H9 (cell line): ENCODE data around the gene WSCD2. TPM values are rescaled to one million over a fixed set of nuclear protein-coding genes. Genes with fewer than 3 reads are reported as not detected.

Experiments used
- DNase-seq: peaks from one replicate; pipeline ENCODE4 v3.0.0-alpha.2; 2017
- H2AFZ ChIP-seq: one replicate; pipeline ENCODE4 v1.6.1; 2013; ENCODE audit warnings: mild to moderate bottlenecking, low read length, control low read depth, moderate library complexity
- H2AK5ac ChIP-seq: 2 replicates; pipeline ENCODE4 v1.6.1; 2013; ENCODE audit warnings: low read length, control low read depth, mixed read lengths; ENCODE audit not compliant: insufficient read length
- H2BK120ac ChIP-seq: one replicate; pipeline ENCODE4 v1.6.1; 2013; ENCODE audit warnings: low read depth, mild to moderate bottlenecking, low read length, control low read depth, inconsistent platforms; ENCODE audit not compliant: poor library complexity, severe bottlenecking
- H2BK12ac ChIP-seq: 2 replicates; pipeline ENCODE4 v1.6.1; 2013; ENCODE audit warnings: low read length, control low read depth, mixed read lengths, low read depth; ENCODE audit not compliant: insufficient read length
- H2BK15ac ChIP-seq: 2 replicates; pipeline ENCODE4 v1.6.1; 2013; ENCODE audit warnings: low read depth, low read length, control low read depth
- H2BK20ac ChIP-seq: one replicate; pipeline ENCODE4 v1.6.1; 2013; ENCODE audit warnings: low read depth, mild to moderate bottlenecking, low read length, control low read depth, inconsistent platforms; ENCODE audit not compliant: poor library complexity, severe bottlenecking
- H2BK5ac ChIP-seq: 2 replicates; pipeline ENCODE4 v1.6.1; 2013; ENCODE audit warnings: low read length, control low read depth, mixed read lengths; ENCODE audit not compliant: insufficient read length
- H3K14ac ChIP-seq: 2 replicates; pipeline ENCODE4 v1.6.1; 2013; ENCODE audit warnings: low read length, control low read depth; ENCODE audit not compliant: insufficient read depth
- H3K18ac ChIP-seq: 2 replicates; pipeline ENCODE4 v1.6.1; 2013; ENCODE audit warnings: low read depth, mild to moderate bottlenecking, mixed read lengths, low read length, control low read depth; ENCODE audit not compliant: insufficient read length
- H3K23ac ChIP-seq: 2 replicates; pipeline ENCODE4 v1.6.1; 2013; ENCODE audit warnings: low read length, control low read depth, mixed read lengths, low read depth; ENCODE audit not compliant: insufficient read length
- H3K23me2 ChIP-seq: 2 replicates; pipeline ENCODE4 v1.6.1; 2013; ENCODE audit warnings: low read depth, mild to moderate bottlenecking, mixed read lengths, low read length, control low read depth; ENCODE audit not compliant: insufficient read length, poor library complexity, severe bottlenecking
- H3K27ac ChIP-seq: 2 replicates; pipeline ENCODE4 v1.5.1; 2013; ENCODE audit warnings: low read length, control low read depth, mixed read lengths, low read depth; ENCODE audit not compliant: insufficient read length
- H3K27me3 ChIP-seq: 2 replicates; pipeline ENCODE4 v1.6.1; 2013; ENCODE audit warnings: low read length, control low read depth, inconsistent platforms; ENCODE audit not compliant: insufficient read depth
- H3K4ac ChIP-seq: 2 replicates; pipeline ENCODE4 v1.6.1; 2013; ENCODE audit warnings: low read depth, mild to moderate bottlenecking, control low read depth, inconsistent platforms, low read length, moderate library complexity
- H3K4me1 ChIP-seq: 2 replicates; pipeline ENCODE4 v1.6.1; 2013; ENCODE audit warnings: low read length, control low read depth, inconsistent platforms; ENCODE audit not compliant: insufficient read depth
- H3K4me2 ChIP-seq: 2 replicates; pipeline ENCODE4 v1.6.1; 2013; ENCODE audit warnings: low read length, control low read depth, mixed read lengths; ENCODE audit not compliant: insufficient read length, insufficient read depth
- H3K56ac ChIP-seq: 2 replicates; pipeline ENCODE4 v1.6.1; 2013; ENCODE audit warnings: low read depth, mild to moderate bottlenecking, mixed read lengths, low read length, control low read depth; ENCODE audit not compliant: insufficient read length
- H3K79me1 ChIP-seq: 2 replicates; pipeline ENCODE4 v1.6.1; 2013; ENCODE audit warnings: low read depth, mild to moderate bottlenecking, moderate library complexity, low read length, control low read depth, inconsistent platforms; ENCODE audit not compliant: insufficient read depth, poor library complexity, severe bottlenecking
- H3K79me2 ChIP-seq: 2 replicates; pipeline ENCODE4 v1.6.1; 2013; ENCODE audit warnings: low read length, control low read depth, inconsistent platforms; ENCODE audit not compliant: insufficient read depth
- H3K9ac ChIP-seq: 2 replicates; pipeline ENCODE4 v1.6.1; 2013; ENCODE audit warnings: low read length, control low read depth, mixed read lengths; ENCODE audit not compliant: insufficient read length; ENCODE audit errors: extremely low read depth
- H3K9me3 ChIP-seq: one replicate; pipeline ENCODE4 v1.6.1; 2013; ENCODE audit warnings: low read depth, low read length, inconsistent platforms; ENCODE audit not compliant: control insufficient read depth
- H3T11ph ChIP-seq: one replicate; pipeline ENCODE4 v1.6.1; 2013; ENCODE audit warnings: mild to moderate bottlenecking, low read length, control low read depth, inconsistent platforms
- H4K20me1 ChIP-seq: one replicate; pipeline ENCODE4 v1.6.1; 2013; ENCODE audit not compliant: control insufficient read depth, insufficient read length, insufficient read depth
- H4K5ac ChIP-seq: 2 replicates; pipeline ENCODE4 v1.6.1; 2013; ENCODE audit warnings: low read depth, mild to moderate bottlenecking, mixed read lengths, low read length, control low read depth; ENCODE audit not compliant: insufficient read length
- H4K8ac ChIP-seq: replicated peaks from 2 replicates; pipeline ENCODE4 v1.6.1; 2013; ENCODE audit warnings: low read length, control low read depth, mixed read lengths, low read depth; ENCODE audit not compliant: insufficient read length
- H4K91ac ChIP-seq: 2 replicates; pipeline ENCODE4 v1.6.1; 2013; ENCODE audit warnings: low read depth, mild to moderate bottlenecking, moderate library complexity, mixed read lengths, low read length, control low read depth; ENCODE audit not compliant: insufficient read length
- H3K27ac Mint-ChIP-seq, 3 experiments: 2 replicates in 2 of 3; 3 replicates in 1 of 3; pipeline ENCODE4 v1.8.0; 2020 to 2021; ENCODE audit warnings: mixed read lengths in 3 of 3, mild to moderate bottlenecking in 1 of 3, moderate library complexity in 1 of 3
- H3K27me3 Mint-ChIP-seq: 2 replicates; pipeline ENCODE4 v1.8.0; 2021; ENCODE audit warnings: low read depth, mild to moderate bottlenecking, moderate library complexity, mixed read lengths
- H3K36me3 Mint-ChIP-seq, 3 experiments: 2 replicates in 2 of 3; 3 replicates in 1 of 3; pipeline ENCODE4 v1.8.0; 2020 to 2021; ENCODE audit warnings: low read depth in 3 of 3, mixed read lengths in 3 of 3; ENCODE audit not compliant: insufficient read depth in 1 of 3
- H3K4me1 Mint-ChIP-seq, 2 experiments: 2 replicates each; pipeline ENCODE4 v1.8.0; 2020; ENCODE audit warnings: mixed read lengths in 2 of 2
- H3K4me3 Mint-ChIP-seq, 2 experiments: 2 replicates in 1 of 2; 3 replicates in 1 of 2; pipeline ENCODE4 v1.8.0; 2020 to 2021; ENCODE audit warnings: mild to moderate bottlenecking in 2 of 2, mixed read lengths in 2 of 2, moderate library complexity in 1 of 2
- H3K9me3 Mint-ChIP-seq, 2 experiments: 2 replicates in 1 of 2; 3 replicates in 1 of 2; pipeline ENCODE4 v1.8.0; 2020; ENCODE audit warnings: mild to moderate bottlenecking in 2 of 2, mixed read lengths in 2 of 2, moderate library complexity in 1 of 2
- CTCF ChIP-seq: fragments of 200-600 bp; sonication (generic); conservative IDR thresholded peaks from 3 replicates; pipeline ENCODE4 v1.8.0; 2021; ENCODE audit warnings: antibody characterized with exemption, mild to moderate bottlenecking
- WGBS: extraction: QIAGEN DNeasy Blood & Tissue Kit; methylation state at CpG from one replicate; pipeline ENCODE4 v1.1.7; 2013; ENCODE audit warnings: missing lambda C conversion rate, low lambda C conversion rate, mixed read lengths; ENCODE audit not compliant: insufficient read length; ENCODE audit errors: extremely low coverage; 5-methylcytosine and 5-hydroxymethylcytosine counted together
- total RNA-seq: library from RNA; stranded (reverse); gene quantifications from 2 replicates; pipeline ENCODE4 v1.2.1, GENCODE V29; 2021

WSCD2 gene
- total RNA-seq, 1 experiment from 2014 or later, result 0.92 TPM

GRCh38 chr12:108232565-108232964 lies 103.5 kb downstream of the WSCD2 start:
- Mint-ChIP-seq H3K4me3 (no peak overlapping the region), H3K27ac (no peak overlapping the region), H3K27me3 (peaks cover 3% of the 10 kb centered on the region; the same call in 1 of the 2 replicates), H3K9me3 (peaks cover 4 to 8% of the 10 kb centered on the region in 2 experiments; a peak in 3 of 5 replicates), H3K36me3 (peaks cover 0 to 5% (median 3%) of the 10 kb centered on the region in 3 experiments; a peak in 3 of 7 replicates), H3K4me1 (peaks cover 35 to 38% of the 10 kb centered on the region in 2 experiments)
- Histone ChIP-seq H3T11ph (no peak overlapping the region), H2BK120ac (no peak overlapping the region), H2BK15ac (no peak overlapping the region), H3K14ac (no peak overlapping the region), H3K79me2 (no peaks in the 10 kb centered on the region), H3K9ac (no peak overlapping the region), H3K4me2 (no peak overlapping the region), H3K9me3 (no peaks in the 10 kb centered on the region), H2AK5ac (no peak overlapping the region), H3K56ac (no peak overlapping the region), H3K79me1 (no peaks in the 10 kb centered on the region), H3K18ac (no peak overlapping the region), H2BK20ac (no peak overlapping the region), H3K27ac (no peak overlapping the region), H3K4ac (no peak overlapping the region), H3K27me3 (no peaks in the 10 kb centered on the region; the same call in 1 of the 2 replicates), H4K91ac (no peak overlapping the region), H2BK5ac (no peak overlapping the region), H4K8ac (no peak overlapping the region), H2BK12ac (no peak overlapping the region), H3K4me1 (peaks cover 3% of the 10 kb centered on the region; the same call in 1 of the 2 replicates), H3K23me2 (no peaks in the 10 kb centered on the region), H4K20me1 (no peaks in the 10 kb centered on the region), H4K5ac (no peak overlapping the region), H3K23ac (no peak overlapping the region), H2AFZ (no peak overlapping the region)
- no peak for TF ChIP-seq CTCF
- DNase-seq, result no peak
- no CpG with 5 or more reads among the region's 6 CpGs for WGBS
